GM18951 (cell line): ENCODE data around the gene ZNF506.
"Not testable (repeated sequence)": the region's sequence is repeated elsewhere in the genome, so short reads cannot be mapped to it uniquely, and the experiment has no call there.

Source experiments
- POLR2A ChIP-seq: IDR thresholded peaks from 4 replicates; pipeline ENCODE4 v1.6.1; 2011; ENCODE audit warnings: mild to moderate bottlenecking; ENCODE audit not compliant: insufficient read length, insufficient read depth; ENCODE audit errors: extremely low read depth
- in situ Hi-C: fragments of 300-500 bp; cut with MboI; formaldehyde crosslinking; loops from one replicate; pipeline ENCODE4 v1.12.0; 2022; ENCODE audit warnings: low sequenced_read_pairs, mixed read lengths, inconsistent platforms; ENCODE audit not compliant: unreplicated experiment

Gene ZNF506

GRCh38 chr19:19745496-19746285, 75.9 kb downstream of the ZNF506 start:
- TF ChIP-seq POLR2A, result no peak
- in situ Hi-C loops, result no loop called here

DNA sequence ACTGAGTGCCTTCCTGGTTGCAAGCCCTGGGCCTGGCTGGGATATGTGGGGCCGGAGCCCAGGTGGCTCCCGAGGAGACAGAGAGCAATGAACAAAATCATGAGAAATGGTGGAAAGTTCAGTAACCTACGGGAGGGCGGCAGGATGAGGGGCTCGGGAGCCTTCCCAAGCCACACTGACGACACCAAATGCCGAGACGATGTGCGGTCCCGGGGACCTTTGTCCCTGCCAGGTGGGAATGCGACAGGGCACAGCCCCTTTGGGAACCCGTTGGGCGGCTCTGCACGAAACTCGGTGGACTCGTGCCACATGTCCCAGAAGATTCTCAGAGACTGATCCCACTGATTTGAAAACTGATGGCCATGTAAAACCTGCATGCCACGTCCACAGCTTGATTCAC, 76.9 kb downstream of the ZNF506 start:
- in situ Hi-C loops, result no loop called here
- TF ChIP-seq POLR2A, result no peak

- in situ Hi-C loops, result not testable (repeated sequence)
Measured at GRCh38 chr19:19743921-19744320, 77.6 kb downstream of the ZNF506 start.

DNA sequence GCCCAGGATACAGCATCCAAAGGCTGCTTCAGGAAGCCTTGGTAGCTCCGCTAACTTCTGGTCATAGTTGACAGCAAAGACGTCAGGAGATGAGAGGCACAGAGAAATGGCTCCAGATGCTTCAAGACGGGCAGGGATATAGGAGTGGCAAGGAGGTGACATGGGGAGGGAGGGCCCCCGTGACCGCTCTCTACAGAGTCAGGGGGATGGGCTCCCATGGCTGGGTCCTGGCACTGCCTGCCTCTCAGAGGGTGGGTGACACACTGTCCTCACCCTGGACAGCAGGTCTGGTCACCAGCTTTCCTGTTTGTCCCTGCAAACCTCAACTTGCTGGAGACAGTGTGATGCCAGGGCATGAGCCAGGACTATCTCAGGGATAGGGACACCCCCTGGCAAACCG, 78.4 kb downstream of the ZNF506 start:
- in situ Hi-C loops, result no loop called here
- TF ChIP-seq POLR2A, result no peak

DNA sequence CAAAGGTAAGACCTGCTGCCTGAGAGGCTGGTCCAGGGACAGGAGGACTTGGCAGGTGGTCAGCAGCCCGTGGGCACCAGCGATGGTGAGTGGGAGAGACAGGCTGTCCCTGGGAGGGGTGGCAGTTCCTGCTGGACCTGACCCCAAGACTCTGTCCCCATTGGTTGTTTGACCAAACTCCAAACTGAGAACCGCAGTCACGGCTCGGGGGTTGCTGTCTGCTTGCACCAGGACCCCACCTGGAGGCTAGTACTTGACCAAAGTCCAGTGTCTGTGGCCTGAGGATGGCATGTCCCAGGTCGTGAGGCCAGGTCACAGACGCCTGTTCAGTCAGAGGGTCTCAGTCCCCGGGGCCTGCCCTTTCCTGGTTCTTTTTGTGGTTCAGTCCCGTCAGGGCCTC, 78.8 kb downstream of the ZNF506 start:
- no peak for TF ChIP-seq POLR2A
- in situ Hi-C loops, result no loop called here
